ENCODE data around the gene RALY. TPM values are rescaled to one million over a fixed set of nuclear protein-coding genes. Genes with fewer than 3 reads are reported as not detected.

The RALY gene
- total RNA-seq, 1 donor from 2014 or later, result 110 TPM

GRCh38 chr20:34042262-34042661 lies 48.6 kb downstream of the RALY start:
- intact Hi-C loops (cut with DNase I), result loop anchor here (2.0 kb wide), 1 partner anchor 47 kb away; no protein-coding TSS in a partner anchor

GRCh38 chr20:34043025-34043424 lies 49.3 kb downstream of the RALY start:
- intact Hi-C loops (cut with DNase I), result loop anchor here (2.0 kb wide), 1 partner anchor 48 kb away; no protein-coding TSS in a partner anchor

More at GRCh38 chr20:34042262-34042661, 48.6 kb downstream of the RALY start:
- DNase-seq (ENCODE audit: low spot score), result no peak

GRCh38 chr20:34045294-34045693 lies 51.6 kb downstream of the RALY start:
- intact Hi-C loops (cut with DNase I), result no loop called here
- DNase-seq (ENCODE audit: low spot score), result no peak

More at GRCh38 chr20:34043025-34043424, 49.3 kb downstream of the RALY start:
- no peak for DNase-seq (ENCODE audit: low spot score)

- intact Hi-C loops (cut with DNase I), result no loop called here
- no peak for DNase-seq (ENCODE audit: low spot score)
Observed at GRCh38 chr20:34045930-34046725, 52.4 kb downstream of the RALY start.

- intact Hi-C loops (cut with DNase I), result no loop called here
- no peak for DNase-seq (ENCODE audit: low spot score)
Observed at GRCh38 chr20:34047010-34047687, 53.4 kb downstream of the RALY start.

GRCh38 chr20:34047917-34048316 lies 54.2 kb downstream of the RALY start:
- intact Hi-C loops (cut with DNase I), result no loop called here
- DNase-seq (ENCODE audit: low spot score), result no peak

GRCh38 chr20:34049389-34049788 lies 55.7 kb downstream of the RALY start:
- intact Hi-C loops (cut with DNase I), result no loop called here
- DNase-seq (ENCODE audit: low spot score), result no peak

- no peak for DNase-seq (ENCODE audit: low spot score)
- intact Hi-C loops (cut with DNase I), result no loop called here
Observed at GRCh38 chr20:34049897-34050695, 56.4 kb downstream of the RALY start.

- intact Hi-C loops (cut with DNase I), result no loop called here
- no peak for DNase-seq (ENCODE audit: low spot score)
Observed at GRCh38 chr20:34052414-34052813, 58.7 kb downstream of the RALY start.

- intact Hi-C loops (cut with DNase I), result no loop called here
- no peak for DNase-seq (ENCODE audit: low spot score)
Observed at GRCh38 chr20:34055290-34055689, 61.6 kb downstream of the RALY start.

- intact Hi-C loops (cut with DNase I), result no loop called here
- no peak for DNase-seq (ENCODE audit: low spot score)
Observed at GRCh38 chr20:34058831-34059230, 65.1 kb downstream of the RALY start.

- intact Hi-C loops (cut with DNase I), result no loop called here
- DNase-seq (ENCODE audit: low spot score), result no peak
Observed at GRCh38 chr20:34060970-34061369, 67.3 kb downstream of the RALY start.

GRCh38 chr20:34061695-34062094 lies 68.0 kb downstream of the RALY start:
- DNase-seq (ENCODE audit: low spot score), result no peak
- intact Hi-C loops (cut with DNase I), result no loop called here

GRCh38 chr20:34062570-34063482 lies 69.1 kb downstream of the RALY start:
- intact Hi-C loops (cut with DNase I), result no loop called here
- DNase-seq (ENCODE audit: low spot score), result no peak

- no peak for DNase-seq (ENCODE audit: low spot score)
- intact Hi-C loops (cut with DNase I), result no loop called here
Observed at GRCh38 chr20:34064286-34064685, 70.6 kb downstream of the RALY start.

- intact Hi-C loops (cut with DNase I), result loop anchor here (5.0 kb wide), 2 partner anchors 68 to 273 kb away; no protein-coding TSS in a partner anchor
- DNase-seq (ENCODE audit: low spot score), result no peak
Observed at GRCh38 chr20:34065260-34065659, 71.5 kb downstream of the RALY start.

GRCh38 chr20:34066476-34067090 lies 72.9 kb downstream of the RALY start:
- DNase-seq (ENCODE audit: low spot score), result no peak
- intact Hi-C loops (cut with DNase I), result loop anchor here (5.0 kb wide), 2 partner anchors 69 to 274 kb away; no protein-coding TSS in a partner anchor

- intact Hi-C loops (cut with DNase I), result loop anchor here (2.0 to 5.0 kb wide), 4 partner anchors 71 to 276 kb away; no protein-coding TSS in a partner anchor
- no peak for DNase-seq (ENCODE audit: low spot score)
Observed at GRCh38 chr20:34068001-34068400, 74.3 kb downstream of the RALY start.
